A549 (cell line): ENCODE measurements around the gene PLET1. TPM values are rescaled to one million over a fixed set of nuclear protein-coding genes. Genes with fewer than 3 reads are reported as not detected.

Experiments
- ATAC-seq, 2 experiments: fragments of 200-7000 bp in 1 of 2; fragments of >200 bp in 1 of 2; cut with Nextera tagmentation in 1 of 2; cut with Tn5 transposase in 1 of 2; 3 replicates each; pipeline versions ENCODE4 v1.8.0 to v1.9.1; 2018 to 2020; ENCODE audit warnings: mild to moderate bottlenecking in 1 of 2, moderate library complexity in 1 of 2
- CTCF ChIA-PET: fragments of 300-600 bp; sonication (Branson Sonifier 250); formaldehyde crosslinking; extraction: SDS; loops from one replicate; lab custom pipeline; 2021; ENCODE audit warnings: antibody characterized with exemption, inconsistent platforms; lab: Yijun Ruan, JAX
- POLR2A ChIA-PET: fragments of 350-600 bp; formaldehyde crosslinking; extraction: SDS; loops from one replicate; lab custom pipeline; 2021; ENCODE audit warnings: antibody characterized with exemption, inconsistent platforms; lab: Yijun Ruan, JAX
- DNase-seq, 2 experiments: peaks; one replicate each; pipeline versions ENCODE4 v3.0.0 to v3.0.0-alpha.2; 2011 to 2016; ENCODE audit warnings: low read depth in 1 of 2, low spot score in 1 of 2
- FAIRE-seq: peaks from 2 replicates; lab custom pipeline; 2011; peaks lifted over from hg19 to GRCh38; lab: Jason Lieb, UNC
- H3K27ac ChIP-seq, 2 experiments: fragments of >200 bp; sonication (Bioruptor Twin); formaldehyde crosslinking; 3 replicates each; pipeline ENCODE4 v1.5.1; 2016 to 2017
- H3K4me1 ChIP-seq: fragments of >200 bp; sonication (Bioruptor Twin); formaldehyde crosslinking; 3 replicates; pipeline ENCODE4 v1.6.1; 2016
- H3K4me2 ChIP-seq: fragments of >200 bp; sonication (Bioruptor Twin); formaldehyde crosslinking; 3 replicates; pipeline ENCODE4 v1.6.1; 2016
- H3K4me3 ChIP-seq: fragments of >200 bp; sonication (Bioruptor Twin); formaldehyde crosslinking; 3 replicates; pipeline ENCODE4 v1.5.1; 2016
- H3K9me3 ChIP-seq: fragments of >200 bp; sonication (Bioruptor Twin); formaldehyde crosslinking; 3 replicates; pipeline ENCODE4 v1.6.1; 2016
- CBX2 ChIP-seq: fragments of 200-600 bp; sonication (generic); IDR thresholded peaks from 2 replicates; pipeline ENCODE4 v1.6.1; 2016; ENCODE audit warnings: low read depth, mild to moderate bottlenecking, borderline replicate concordance
- CEBPB ChIP-seq, 2 experiments: fragments of >200 bp in 1 of 2; sonication (Bioruptor Twin) in 1 of 2; formaldehyde crosslinking in 1 of 2; IDR thresholded peaks; 2 replicates each; pipeline ENCODE4 v1.6.1; 2012 to 2016
- EP300 ChIP-seq, 2 experiments: fragments of >200 bp; sonication (Bioruptor Twin); formaldehyde crosslinking; IDR thresholded peaks; 2 replicates in 1 of 2; 3 replicates in 1 of 2; pipeline ENCODE4 v1.6.1; 2016 to 2017
- FOSL2 ChIP-seq, 2 experiments: fragments of 450-650 bp in 1 of 2; fragments of >200 bp in 1 of 2; sonication (Bioruptor Twin) in 1 of 2; formaldehyde crosslinking; IDR thresholded peaks; 2 replicates each; pipeline versions ENCODE4 v1.5.0 to v1.6.1; 2016 to 2020; ENCODE audit warnings: mild to moderate bottlenecking in 1 of 2, moderate library complexity in 1 of 2
- GATA3 ChIP-seq: IDR thresholded peaks from 2 replicates; pipeline ENCODE4 v1.6.1; 2012; ENCODE audit warnings: borderline replicate concordance
- HEYL ChIP-seq: fragments of 250-450 bp; sonication (Bioruptor Pico); IDR thresholded peaks from 2 replicates; pipeline ENCODE4 v1.8.0; 2021; ENCODE audit warnings: mild to moderate bottlenecking, moderate library complexity
- HOXA7 ChIP-seq: fragments of 250-450 bp; sonication (Bioruptor Pico); IDR thresholded peaks from 2 replicates; pipeline ENCODE4 v1.5.0; 2020; ENCODE audit warnings: mild to moderate bottlenecking, moderate library complexity
- KDM1A ChIP-seq: fragments of 200-600 bp; sonication (generic); IDR thresholded peaks from 2 replicates; pipeline ENCODE4 v1.6.1; 2016; ENCODE audit warnings: low read depth, mild to moderate bottlenecking
- KDM5A ChIP-seq: fragments of 200-600 bp; sonication (generic); IDR thresholded peaks from 2 replicates; pipeline ENCODE4 v1.6.1; 2016; ENCODE audit warnings: antibody characterized with exemption, mild to moderate bottlenecking
- MAFK ChIP-seq: fragments of 450-650 bp; IDR thresholded peaks from 2 replicates; pipeline ENCODE4 v1.6.1; 2014; ENCODE audit not compliant: partially characterized antibody
- NPAS2 ChIP-seq: fragments of 250-450 bp; sonication (Bioruptor Pico); IDR thresholded peaks from 2 replicates; pipeline ENCODE4 v1.8.0; 2022; ENCODE audit warnings: mild to moderate bottlenecking, moderate library complexity, borderline replicate concordance
- POLR2A ChIP-seq: IDR thresholded peaks from 2 replicates; pipeline ENCODE4 v1.6.1; 2012; ENCODE audit warnings: mild to moderate bottlenecking, low read length
- RARB ChIP-seq: fragments of 250-450 bp; sonication (Bioruptor Pico); IDR thresholded peaks from 2 replicates; pipeline ENCODE4 v1.8.0; 2021; ENCODE audit warnings: mild to moderate bottlenecking, moderate library complexity
- RCOR1 ChIP-seq: fragments of 150-350 bp; IDR thresholded peaks from 2 replicates; pipeline ENCODE4 v1.6.1; 2014; ENCODE audit warnings: antibody characterized with exemption, low read length, low read depth
- SMC3 ChIP-seq: fragments of >200 bp; sonication (Bioruptor Twin); formaldehyde crosslinking; IDR thresholded peaks from 3 replicates; pipeline ENCODE4 v1.6.1; 2018; ENCODE audit warnings: inconsistent platforms
- SREBF2 ChIP-seq: fragments of 450-650 bp; IDR thresholded peaks from 2 replicates; pipeline ENCODE4 v1.6.1; 2014; ENCODE audit warnings: mild to moderate bottlenecking, moderate library complexity
- TFCP2L1 ChIP-seq: fragments of 250-450 bp; sonication (Bioruptor Pico); IDR thresholded peaks from 2 replicates; pipeline ENCODE4 v1.5.0; 2021; ENCODE audit warnings: mild to moderate bottlenecking
- ZC3H11A ChIP-seq: fragments of 450-650 bp; IDR thresholded peaks from 2 replicates; pipeline ENCODE4 v1.6.1; 2014; ENCODE audit warnings: antibody characterized with exemption, mild to moderate bottlenecking
- ZFP36 ChIP-seq: fragments of 450-650 bp; IDR thresholded peaks from 2 replicates; pipeline ENCODE4 v1.6.1; 2014; ENCODE audit warnings: borderline replicate concordance; ENCODE audit not compliant: partially characterized antibody
- ZSCAN20 ChIP-seq: fragments of 250-450 bp; sonication (Bioruptor Pico); IDR thresholded peaks from 2 replicates; pipeline ENCODE4 v1.8.0; 2022; ENCODE audit warnings: mild to moderate bottlenecking, moderate library complexity
- whole genome bisulfite sequencing: methylation state at CpG from one replicate; pipeline ENCODE4 v1.1.6; 2017; ENCODE audit errors: missing lambda C conversion rate; 5-methylcytosine and 5-hydroxymethylcytosine counted together
- polyA plus RNA-seq, 4 experiments: library from polyadenylated mRNA; depleted of rRNA in 3 of 4; stranded (reverse); fragments of >200 nt; fragmentation: RNase III in 1 of 4; extraction: RNeasy Plus Mini Kit Qiagen cat#74134 plus additional on column Dnase treatment in 1 of 4; gene quantifications; 2 replicates in 3 of 4; 3 replicates in 1 of 4; pipeline ENCODE4 v1.2.3, GENCODE V29; 2011 to 2017
- TF ChIP-seq, protein P1 (sequence below): fragments of 250-450 bp; sonication (Bioruptor Pico); IDR thresholded peaks from 2 replicates; pipeline ENCODE4 v1.5.0; 2021; ENCODE audit warnings: mild to moderate bottlenecking, moderate library complexity, borderline replicate concordance
- TF ChIP-seq, protein P2 (sequence below): fragments of 450-650 bp; IDR thresholded peaks from 2 replicates; pipeline ENCODE4 v1.6.1; 2014; ENCODE audit warnings: antibody characterized with exemption
- TF ChIP-seq, protein P3 (sequence below): IDR thresholded peaks from 2 replicates; pipeline ENCODE4 v1.6.1; 2012
- TF ChIP-seq, protein P4 (sequence below): fragments of >200 bp; sonication (Bioruptor Twin); formaldehyde crosslinking; IDR thresholded peaks from 2 replicates; pipeline ENCODE4 v1.6.1; 2016

PLET1 gene
- polyA plus RNA-seq, 2 of the 4 experiments (the other 2 are of a cell fraction), result not detected

DNA sequence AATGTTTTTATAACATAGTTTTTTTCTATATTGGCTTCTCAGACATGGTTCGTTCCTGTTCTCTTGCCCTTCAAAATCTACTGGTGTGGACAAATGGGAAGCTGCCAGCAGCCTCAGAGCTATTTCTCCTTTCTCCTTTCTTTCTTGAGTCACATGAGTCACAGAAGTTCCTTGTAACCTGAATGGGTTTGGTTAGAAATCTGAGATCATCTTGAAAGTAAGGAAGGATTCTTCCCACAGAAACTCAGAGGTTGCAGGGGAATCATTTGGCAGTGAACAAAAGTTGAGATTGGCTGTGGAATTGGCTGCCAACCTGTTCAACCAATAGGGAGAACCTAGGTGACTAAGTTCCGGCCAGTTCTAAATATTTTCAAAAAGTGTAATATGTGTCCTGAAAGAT lies 12.5 kb downstream of the PLET1 start:
- no peak for DNase-seq
- H3K4me3 ChIP-seq, result no peak overlapping the region
- FAIRE-seq, result no peak
- POLR2A ChIA-PET, result no interaction called here
- H3K27ac ChIP-seq, result no peak overlapping the region
- CTCF ChIA-PET, result interaction anchor here (1.1 to 1.8 kb wide), 3 partner anchors 16 to 32 kb away, joined by 3 to 4 read pairs (median 3); no protein-coding TSS in a partner anchor
- TF ChIP-seq TFCP2L1 (CRISPR knock-in tag), result no peak
- TF ChIP-seq, protein P1, sequence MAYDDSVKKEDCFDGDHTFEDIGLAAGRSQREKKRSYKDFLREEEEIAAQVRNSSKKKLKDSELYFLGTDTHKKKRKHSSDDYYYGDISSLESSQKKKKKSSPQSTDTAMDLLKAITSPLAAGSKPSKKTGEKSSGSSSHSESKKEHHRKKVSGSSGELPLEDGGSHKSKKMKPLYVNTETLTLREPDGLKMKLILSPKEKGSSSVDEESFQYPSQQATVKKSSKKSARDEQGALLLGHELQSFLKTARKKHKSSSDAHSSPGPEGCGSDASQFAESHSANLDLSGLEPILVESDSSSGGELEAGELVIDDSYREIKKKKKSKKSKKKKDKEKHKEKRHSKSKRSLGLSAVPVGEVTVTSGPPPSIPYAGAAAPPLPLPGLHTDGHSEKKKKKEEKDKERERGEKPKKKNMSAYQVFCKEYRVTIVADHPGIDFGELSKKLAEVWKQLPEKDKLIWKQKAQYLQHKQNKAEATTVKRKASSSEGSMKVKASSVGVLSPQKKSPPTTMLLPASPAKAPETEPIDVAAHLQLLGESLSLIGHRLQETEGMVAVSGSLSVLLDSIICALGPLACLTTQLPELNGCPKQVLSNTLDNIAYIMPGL (CRISPR knock-in tag), result no peak
- no peak for TF ChIP-seq CEBPB (IDR thresholded peaks at IDR 0.05)
- TF ChIP-seq ZSCAN20 (CRISPR knock-in tag), result no peak
- peaks cover 7% of the 10 kb centered on the region; the same call in 2 of the 3 replicates for H3K9me3 ChIP-seq
- no peak for ATAC-seq
- H3K4me2 ChIP-seq, result no peak overlapping the region
- peaks cover 7% of the 10 kb centered on the region; the same call in 2 of the 3 replicates for H3K4me1 ChIP-seq
- WGBS, result 92% methylated on average over 2 of the region's 2 CpGs

DNA sequence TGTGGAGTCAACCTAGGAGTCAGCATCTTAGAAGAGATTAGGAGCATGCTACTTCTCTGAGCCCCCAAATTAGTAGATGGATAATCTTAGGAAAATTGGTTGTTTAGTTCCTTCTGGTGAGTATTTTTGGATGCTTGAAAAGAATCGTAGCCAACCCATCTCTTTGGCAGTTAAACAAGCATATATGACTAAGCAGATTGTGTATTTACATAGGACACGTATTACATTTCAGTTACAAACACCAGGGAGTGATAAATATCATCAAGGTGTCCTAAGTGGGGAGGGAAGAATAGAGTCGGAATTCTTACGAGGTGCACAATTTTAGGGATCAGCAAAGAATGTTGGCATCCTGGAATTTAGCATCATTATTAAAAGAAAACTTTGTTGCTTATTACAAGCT lies 13.5 kb downstream of the PLET1 start:
- WGBS, result 4% methylated on average over 4 of the region's 4 CpGs
- no peak for TF ChIP-seq KDM5A
- TF ChIP-seq ZSCAN20 (CRISPR knock-in tag), result no peak
- peak; percentile 36 for TF ChIP-seq MAFK
- no peak for TF ChIP-seq EP300 (IDR thresholded peaks at IDR 0.05)
- TF ChIP-seq POLR2A, result no peak
- Histone ChIP-seq H3K4me3 (no peak overlapping the region), H3K4me2 (peak overlapping the region; percentile 34; the same call in 2 of the 3 replicates), H3K9me3 (peaks cover 9% of the 10 kb centered on the region; the same call in 2 of the 3 replicates), H3K27ac (no peak overlapping the region), H3K4me1 (peaks cover 7% of the 10 kb centered on the region; the same call in 2 of the 3 replicates)
- ATAC-seq (no peak; a peak in 1 of 6 replicates), FAIRE-seq (no peak), DNase-seq (no peak)
- ChIA-PET POLR2A (interaction anchor here (0.7 kb wide), 1 partner anchor 191 kb away, joined by 3 read pairs; no protein-coding TSS in a partner anchor), CTCF (interaction anchor here (0.6 kb wide), 1 partner anchor 32 kb away, joined by 4 read pairs; no protein-coding TSS in a partner anchor)

DNA sequence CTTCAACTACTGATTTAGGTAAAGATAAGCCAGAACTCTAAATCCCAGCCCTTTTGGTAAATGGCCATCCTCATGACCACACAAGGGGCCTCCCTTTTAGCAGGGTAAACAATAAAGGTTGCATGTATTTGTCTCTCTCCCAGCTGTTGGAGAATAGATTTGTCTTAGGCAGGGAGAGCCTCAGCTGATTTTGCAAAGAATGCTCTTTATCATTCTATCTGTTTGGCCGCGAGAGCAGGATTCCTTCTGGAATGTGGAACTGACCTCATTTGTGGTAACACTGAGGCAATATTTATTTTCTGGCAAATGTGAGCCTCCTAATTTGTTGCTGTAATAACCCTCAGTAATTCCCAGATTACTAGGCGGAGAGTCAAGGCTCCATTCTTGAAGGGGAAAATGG lies 19.2 kb downstream of the PLET1 start:
- ChIA-PET CTCF (interaction anchor here (1.2 to 1.8 kb wide), 2 partner anchors 39 to 1051 kb away, joined by 3 to 8 read pairs; no protein-coding TSS in a partner anchor), POLR2A (no interaction called here)
- Histone ChIP-seq H3K9me3 (peaks cover 9% of the 10 kb centered on the region; the same call in 2 of the 3 replicates), H3K4me2 (no peak overlapping the region), H3K4me1 (no peaks in the 10 kb centered on the region), H3K4me3 (no peak overlapping the region), H3K27ac (no peak overlapping the region)
- no peak for FAIRE-seq
- 96% methylated on average over 3 of the region's 3 CpGs for WGBS
- DNase-seq, result no peak
- TF ChIP-seq RARB (no peak), TFCP2L1 (CRISPR knock-in tag) (no peak), CBX2 (no peak), HOXA7 (CRISPR knock-in tag) (no peak), KDM1A (no peak), SREBF2 (no peak), RCOR1 (no peak), FOSL2 (IDR thresholded peaks at IDR 0.05) (no peak), FOSL2 (CRISPR knock-in tag; IDR thresholded peaks at IDR 0.05) (no peak), NPAS2 (CRISPR knock-in tag) (no peak), SMC3 (no peak), ZC3H11A (no peak), ZFP36 (no peak), GATA3 (no peak), HEYL (no peak)
- TF ChIP-seq, protein P2, sequence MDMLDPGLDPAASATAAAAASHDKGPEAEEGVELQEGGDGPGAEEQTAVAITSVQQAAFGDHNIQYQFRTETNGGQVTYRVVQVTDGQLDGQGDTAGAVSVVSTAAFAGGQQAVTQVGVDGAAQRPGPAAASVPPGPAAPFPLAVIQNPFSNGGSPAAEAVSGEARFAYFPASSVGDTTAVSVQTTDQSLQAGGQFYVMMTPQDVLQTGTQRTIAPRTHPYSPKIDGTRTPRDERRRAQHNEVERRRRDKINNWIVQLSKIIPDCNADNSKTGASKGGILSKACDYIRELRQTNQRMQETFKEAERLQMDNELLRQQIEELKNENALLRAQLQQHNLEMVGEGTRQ, result no peak
- TF ChIP-seq, protein P3, sequence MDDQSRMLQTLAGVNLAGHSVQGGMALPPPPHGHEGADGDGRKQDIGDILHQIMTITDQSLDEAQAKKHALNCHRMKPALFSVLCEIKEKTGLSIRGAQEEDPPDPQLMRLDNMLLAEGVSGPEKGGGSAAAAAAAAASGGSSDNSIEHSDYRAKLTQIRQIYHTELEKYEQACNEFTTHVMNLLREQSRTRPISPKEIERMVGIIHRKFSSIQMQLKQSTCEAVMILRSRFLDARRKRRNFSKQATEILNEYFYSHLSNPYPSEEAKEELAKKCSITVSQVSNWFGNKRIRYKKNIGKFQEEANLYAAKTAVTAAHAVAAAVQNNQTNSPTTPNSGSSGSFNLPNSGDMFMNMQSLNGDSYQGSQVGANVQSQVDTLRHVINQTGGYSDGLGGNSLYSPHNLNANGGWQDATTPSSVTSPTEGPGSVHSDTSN, result no peak
- TF ChIP-seq, protein P4, sequence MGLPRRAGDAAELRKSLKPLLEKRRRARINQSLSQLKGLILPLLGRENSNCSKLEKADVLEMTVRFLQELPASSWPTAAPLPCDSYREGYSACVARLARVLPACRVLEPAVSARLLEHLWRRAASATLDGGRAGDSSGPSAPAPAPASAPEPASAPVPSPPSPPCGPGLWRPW, result no peak
- no peak for ATAC-seq
